A673 (cell line): ENCODE measurements around the gene SHROOM3. TPM values are rescaled to one million over a fixed set of nuclear protein-coding genes. Genes with fewer than 3 reads are reported as not detected.

Source experiments
- BruUV-seq: library from RNA; stranded (reverse); fragments of 400-500 nt; replicated peaks from 2 replicates; lab custom pipeline; 2021; lab: Mats Ljungman, UMichigan
- CTCF ChIA-PET: fragments of 300-600 bp; sonication (Branson Sonifier 250); formaldehyde crosslinking; loops from one replicate; lab custom pipeline; 2022; ENCODE audit warnings: antibody characterized with exemption; lab: Charles Lee
- POLR2A ChIA-PET: fragments of 300-600 bp; sonication (Branson Sonifier 250); formaldehyde crosslinking; loops from one replicate; lab custom pipeline; 2022; ENCODE audit warnings: antibody characterized with exemption; ENCODE audit not compliant: low non-redundant PET; lab: Charles Lee
- DNase-seq: peaks from one replicate; pipeline ENCODE4 v3.0.0-alpha.2; 2015; ENCODE audit warnings: low spot score
- H3K27ac ChIP-seq: fragments of 200-600 bp; sonication (generic); 2 replicates; pipeline ENCODE4 v1.5.1; 2016; ENCODE audit warnings: mixed run types, low read depth, mild to moderate bottlenecking, mixed read lengths, antibody characterized with exemption, low read length; ENCODE audit not compliant: poor library complexity, severe bottlenecking
- H3K27me3 ChIP-seq: fragments of 200-600 bp; sonication (generic); replicated peaks from 2 replicates; pipeline ENCODE4 v1.6.1; 2017; ENCODE audit warnings: mixed run types, low read depth, mild to moderate bottlenecking, mixed read lengths, antibody characterized with exemption, low read length; ENCODE audit not compliant: insufficient read depth, poor library complexity
- H3K36me3 ChIP-seq: fragments of 200-600 bp; sonication (generic); 2 replicates; pipeline ENCODE4 v1.6.1; 2016; ENCODE audit warnings: mixed run types, mild to moderate bottlenecking, mixed read lengths, antibody characterized with exemption, low read length; ENCODE audit not compliant: insufficient read depth, poor library complexity, severe bottlenecking
- H3K4me1 ChIP-seq: fragments of 200-600 bp; sonication (generic); 2 replicates; pipeline ENCODE4 v1.6.1; 2017; ENCODE audit warnings: mixed run types, mild to moderate bottlenecking, mixed read lengths, antibody characterized with exemption, low read length; ENCODE audit not compliant: insufficient read depth, poor library complexity, severe bottlenecking
- H3K4me3 ChIP-seq: fragments of 200-600 bp; sonication (generic); 2 replicates; pipeline ENCODE4 v1.5.1; 2016; ENCODE audit warnings: low read depth, mixed run types, mild to moderate bottlenecking, mixed read lengths, low read length; ENCODE audit not compliant: poor library complexity, severe bottlenecking
- H3K9me3 ChIP-seq: fragments of 200-600 bp; sonication (generic); 2 replicates; pipeline ENCODE4 v1.6.1; 2016; ENCODE audit warnings: mixed run types, low read depth, mild to moderate bottlenecking, mixed read lengths, antibody characterized with exemption, low read length; ENCODE audit not compliant: poor library complexity, severe bottlenecking
- CTCF ChIP-seq: fragments of 300-800, 200-600 bp; sonication (generic); conservative IDR thresholded peaks from 2 replicates; pipeline ENCODE4 v1.5.1; 2017; ENCODE audit warnings: low read depth, mild to moderate bottlenecking, antibody characterized with exemption, low read length, moderate library complexity, mixed read lengths
- EZH2 ChIP-seq: fragments of 200-600 bp; sonication (generic); IDR thresholded peaks from 2 replicates; pipeline ENCODE4 v1.6.1; 2017; ENCODE audit warnings: borderline replicate concordance, low read depth, mild to moderate bottlenecking, mixed read lengths, antibody characterized with exemption, low read length; ENCODE audit not compliant: poor library complexity, severe bottlenecking
- intact Hi-C: fragments of 100-400 bp; cut with micrococcal nuclease; formaldehyde crosslinking; loops from one replicate; pipeline ENCODE4 v1.10.0; 2022; ENCODE audit not compliant: unreplicated experiment
- total RNA-seq: library from RNA; stranded (reverse); gene quantifications from 2 replicates; pipeline ENCODE4 v1.2.3, GENCODE V29; 2021

Gene SHROOM3
- total RNA-seq, 1 experiment from 2014 or later, result 9.3 TPM

GRCh38 chr4:76688619-76689144 lies 253.7 kb downstream of the SHROOM3 start:
- Histone ChIP-seq H3K27ac (no peak overlapping the region), H3K27me3 (peaks cover 4% of the 10 kb centered on the region), H3K9me3 (no peaks in the 10 kb centered on the region), H3K36me3 (no peaks in the 10 kb centered on the region), H3K4me3 (peak overlapping the region; percentile 57), H3K4me1 (no peaks in the 10 kb centered on the region)
- intact Hi-C loops, result no loop called here
- POLR2A ChIA-PET, result no interaction called here
- TF ChIP-seq EZH2, result no peak
- no peak for TF ChIP-seq CTCF
- CTCF ChIA-PET, result no interaction called here
- BruUV-seq, result no TSS peak
- no peak for DNase-seq

- no peaks in the 10 kb centered on the region for H3K9me3 ChIP-seq
- peak overlapping the region; percentile 59 for H3K27ac ChIP-seq
- H3K27me3 ChIP-seq, result peaks cover 4% of the 10 kb centered on the region
- TF ChIP-seq CTCF (no peak), EZH2 (no peak)
- no TSS peak for BruUV-seq
- ChIA-PET POLR2A (no interaction called here), CTCF (no interaction called here)
- intact Hi-C loops, result no loop called here
- H3K36me3 ChIP-seq, result no peaks in the 10 kb centered on the region
- H3K4me1 ChIP-seq, result no peaks in the 10 kb centered on the region
- peak overlapping the region; percentile 57 for H3K4me3 ChIP-seq
- peak; percentile 31 for DNase-seq
Measured at GRCh38 chr4:76689145-76689817, 254.3 kb downstream of the SHROOM3 start.

- CTCF ChIA-PET, result no interaction called here
- no TSS peak for BruUV-seq
- H3K36me3 ChIP-seq, result no peaks in the 10 kb centered on the region
- POLR2A ChIA-PET, result no interaction called here
- no peak overlapping the region for H3K27ac ChIP-seq
- peak overlapping the region; percentile 57 for H3K4me3 ChIP-seq
- H3K4me1 ChIP-seq, result no peaks in the 10 kb centered on the region
- peak; percentile 10 for DNase-seq
- TF ChIP-seq CTCF (no peak), EZH2 (no peak)
- no peaks in the 10 kb centered on the region for H3K9me3 ChIP-seq
- intact Hi-C loops, result no loop called here
- peaks cover 4% of the 10 kb centered on the region for H3K27me3 ChIP-seq
Measured at GRCh38 chr4:76690011-76690905, 255.2 kb downstream of the SHROOM3 start.
